Fibroblast of lung (primary cell): Measurements from ENCODE around the gene ASB18.

Source experiments
- EZH2 ChIP-seq: IDR thresholded peaks from 2 replicates; pipeline ENCODE4 v1.5.1; 2012; ENCODE audit warnings: low read length, control low read depth, mild to moderate bottlenecking; ENCODE audit errors: missing control alignments
- TF ChIP-seq, protein P1 (sequence below), 2 donors: IDR thresholded peaks in 1 of 2; conservative IDR thresholded peaks in 1 of 2; 1 replicate in 1 of 2; 2 replicates in 1 of 2; pipeline ENCODE4 v1.5.1; 2011 to 2012; ENCODE audit warnings: low read length in 2 of 2, control low read depth in 1 of 2, inconsistent platforms in 1 of 2, low read depth in 1 of 2, mild to moderate bottlenecking in 1 of 2

DNA sequence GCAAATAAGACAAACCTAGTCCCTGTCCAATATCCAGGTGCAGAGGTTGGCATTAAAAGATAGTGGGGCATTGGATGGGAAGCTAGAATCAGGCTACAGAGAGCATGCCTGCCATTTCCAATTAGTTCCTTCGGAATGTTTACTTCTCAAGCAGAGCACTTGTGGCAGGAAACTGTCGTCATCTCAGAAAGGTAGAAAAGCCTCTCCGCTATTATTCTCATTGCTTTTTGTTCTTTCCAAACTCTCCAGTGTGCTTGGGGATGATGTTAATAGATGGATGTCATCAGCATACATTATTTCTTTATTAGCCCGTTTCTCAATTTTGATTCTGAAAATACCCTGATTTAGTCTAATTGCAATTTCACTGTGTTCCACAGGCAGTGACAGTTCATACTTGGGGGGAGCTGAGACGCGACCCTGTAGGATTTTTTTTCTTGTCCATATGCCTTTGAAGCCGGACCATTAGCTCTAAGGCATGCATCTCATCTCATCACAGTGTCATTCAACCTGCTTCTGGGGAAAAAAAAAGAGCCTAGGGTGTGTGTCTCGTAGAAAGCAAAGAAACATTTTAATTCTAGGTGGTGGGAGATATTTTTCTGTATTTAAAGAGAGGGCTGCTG lies 7.7 kb downstream of the ASB18 start:
- TF ChIP-seq, protein P1, sequence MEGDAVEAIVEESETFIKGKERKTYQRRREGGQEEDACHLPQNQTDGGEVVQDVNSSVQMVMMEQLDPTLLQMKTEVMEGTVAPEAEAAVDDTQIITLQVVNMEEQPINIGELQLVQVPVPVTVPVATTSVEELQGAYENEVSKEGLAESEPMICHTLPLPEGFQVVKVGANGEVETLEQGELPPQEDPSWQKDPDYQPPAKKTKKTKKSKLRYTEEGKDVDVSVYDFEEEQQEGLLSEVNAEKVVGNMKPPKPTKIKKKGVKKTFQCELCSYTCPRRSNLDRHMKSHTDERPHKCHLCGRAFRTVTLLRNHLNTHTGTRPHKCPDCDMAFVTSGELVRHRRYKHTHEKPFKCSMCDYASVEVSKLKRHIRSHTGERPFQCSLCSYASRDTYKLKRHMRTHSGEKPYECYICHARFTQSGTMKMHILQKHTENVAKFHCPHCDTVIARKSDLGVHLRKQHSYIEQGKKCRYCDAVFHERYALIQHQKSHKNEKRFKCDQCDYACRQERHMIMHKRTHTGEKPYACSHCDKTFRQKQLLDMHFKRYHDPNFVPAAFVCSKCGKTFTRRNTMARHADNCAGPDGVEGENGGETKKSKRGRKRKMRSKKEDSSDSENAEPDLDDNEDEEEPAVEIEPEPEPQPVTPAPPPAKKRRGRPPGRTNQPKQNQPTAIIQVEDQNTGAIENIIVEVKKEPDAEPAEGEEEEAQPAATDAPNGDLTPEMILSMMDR (conservative IDR thresholded peaks at IDR 0.05 in 1 of 2, IDR thresholded peaks at IDR 0.05 in 1 of 2; ENCODE audit: low read depth in 1 of 2, low read length in 2 of 2): no peak
- no peak for TF ChIP-seq EZH2
